Duodenal mucosa (tissue), 2 donors: Measurements from ENCODE around the gene SNX9.
"Not testable (repeated sequence)": the region's sequence is repeated elsewhere in the genome, so short reads cannot be mapped to it uniquely, and the experiment has no call there.

Experiments used
- H3K27ac ChIP-seq: one replicate; pipeline ENCODE4 v1.7.0; 2013; ENCODE audit warnings: low read depth, low read length
- H3K27me3 ChIP-seq, 2 donors: one replicate each; pipeline ENCODE4 v1.7.0; 2013; ENCODE audit warnings: low read length in 2 of 2, control low read depth in 1 of 2; ENCODE audit not compliant: insufficient read depth in 2 of 2, control insufficient read depth in 1 of 2
- H3K36me3 ChIP-seq, 2 donors: one replicate each; pipeline ENCODE4 v1.7.0; 2013; ENCODE audit warnings: low read length in 2 of 2, control low read depth in 1 of 2; ENCODE audit not compliant: insufficient read depth in 2 of 2, control insufficient read depth in 1 of 2
- H3K4me1 ChIP-seq, 2 donors: one replicate each; pipeline ENCODE4 v1.7.0; 2013; ENCODE audit warnings: low read length in 2 of 2, control low read depth in 1 of 2; ENCODE audit not compliant: insufficient read depth in 2 of 2, control insufficient read depth in 1 of 2
- H3K4me3 ChIP-seq, 2 donors: one replicate each; pipeline ENCODE4 v1.7.0; 2013; ENCODE audit warnings: low read length in 2 of 2, low read depth in 1 of 2
- H3K9ac ChIP-seq, 2 donors: one replicate each; pipeline ENCODE4 v1.7.0; 2013; ENCODE audit warnings: low read length in 2 of 2, low read depth in 1 of 2
- H3K9me3 ChIP-seq, 2 donors: one replicate each; pipeline ENCODE4 v1.7.0; 2013; ENCODE audit warnings: low read length in 2 of 2, control low read depth in 1 of 2; ENCODE audit not compliant: control insufficient read depth in 1 of 2

SNX9 gene

DNA sequence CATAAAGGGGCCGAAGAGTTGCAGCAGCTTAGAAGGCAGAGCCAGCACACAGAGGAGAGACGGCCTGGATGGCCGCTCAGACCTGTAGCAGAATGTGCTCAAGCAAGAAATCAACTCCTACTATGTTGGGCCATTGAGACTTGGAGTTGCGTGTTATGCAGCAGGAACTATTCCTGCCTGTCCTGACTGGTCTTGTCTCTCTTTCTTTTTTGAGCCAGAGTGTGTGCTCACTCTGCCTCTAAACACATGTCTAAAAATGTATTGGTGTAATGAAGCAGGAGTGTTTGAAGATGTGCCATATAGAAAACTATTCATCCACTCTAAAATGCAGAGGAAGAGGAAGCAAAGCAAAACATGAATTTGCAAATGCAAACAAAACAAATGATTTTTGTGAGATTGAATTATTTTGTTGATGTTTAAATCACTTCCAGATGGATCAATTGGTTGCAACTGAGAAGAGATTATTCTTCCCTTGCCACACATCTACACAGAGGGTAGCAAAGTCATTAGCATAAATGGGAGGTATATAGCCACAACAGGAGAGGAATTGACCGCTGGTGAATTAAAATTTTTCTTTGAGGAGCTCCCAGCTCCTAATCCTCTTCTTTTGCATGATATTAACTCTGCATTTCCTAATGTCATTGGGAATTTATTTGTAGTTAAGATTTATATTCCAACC is 138.2 kb downstream of the SNX9 start:
- Histone ChIP-seq H3K36me3 (no peaks in the 10 kb centered on the region), H3K9ac (no peak overlapping the region), H3K4me3 (no peak overlapping the region), H3K27ac (no peak overlapping the region), H3K27me3 (no peaks in the 10 kb centered on the region), H3K4me1 (peaks cover under 1 to 1% of the 10 kb centered on the region in 2 donors), H3K9me3 (peaks cover 11 to 25% of the 10 kb centered on the region in 2 donors)

DNA sequence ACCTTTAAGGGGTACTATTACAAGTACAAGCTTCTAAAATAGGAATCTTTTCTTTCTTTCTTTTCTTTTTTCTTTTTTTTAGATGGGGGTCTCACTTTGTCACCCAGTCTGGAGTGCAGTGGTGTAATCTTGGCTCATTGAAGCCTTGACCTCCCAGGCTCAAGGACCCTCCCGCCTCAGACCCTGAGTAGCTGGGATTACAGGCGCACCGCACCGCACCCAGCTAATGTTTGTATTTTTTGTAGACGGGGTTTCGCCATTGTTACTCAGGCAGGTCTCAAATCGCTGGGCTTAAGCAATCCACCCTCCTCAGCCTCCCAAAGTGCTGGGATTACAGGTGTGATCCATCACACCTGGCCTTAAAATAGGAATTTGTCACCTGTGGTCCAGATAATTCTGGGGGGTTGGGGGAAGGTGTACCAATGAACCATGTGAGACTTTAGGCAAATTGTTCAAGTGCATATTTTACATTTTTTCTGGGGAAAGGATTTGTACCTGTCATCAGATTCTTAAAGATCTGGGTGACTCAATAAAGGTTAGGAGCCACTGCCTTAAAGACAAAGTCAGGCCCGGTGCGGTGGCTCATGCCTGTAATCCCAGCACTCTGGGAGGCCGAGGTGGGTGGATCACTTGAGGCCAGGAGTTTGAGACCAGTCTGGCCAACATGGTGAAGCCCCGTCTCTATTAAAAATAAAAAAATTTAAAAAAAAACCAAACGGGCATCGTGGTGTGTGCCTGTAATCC is 139.0 kb downstream of the SNX9 start:
- no peak overlapping the region for H3K27ac ChIP-seq
- peaks cover 11 to 25% of the 10 kb centered on the region in 2 donors for H3K9me3 ChIP-seq
- no peaks in the 10 kb centered on the region for H3K27me3 ChIP-seq
- no peaks in the 10 kb centered on the region for H3K36me3 ChIP-seq
- no peak overlapping the region for H3K9ac ChIP-seq
- no peak overlapping the region for H3K4me3 ChIP-seq
- peaks cover 7 to 8% of the 10 kb centered on the region in 2 donors for H3K4me1 ChIP-seq

DNA sequence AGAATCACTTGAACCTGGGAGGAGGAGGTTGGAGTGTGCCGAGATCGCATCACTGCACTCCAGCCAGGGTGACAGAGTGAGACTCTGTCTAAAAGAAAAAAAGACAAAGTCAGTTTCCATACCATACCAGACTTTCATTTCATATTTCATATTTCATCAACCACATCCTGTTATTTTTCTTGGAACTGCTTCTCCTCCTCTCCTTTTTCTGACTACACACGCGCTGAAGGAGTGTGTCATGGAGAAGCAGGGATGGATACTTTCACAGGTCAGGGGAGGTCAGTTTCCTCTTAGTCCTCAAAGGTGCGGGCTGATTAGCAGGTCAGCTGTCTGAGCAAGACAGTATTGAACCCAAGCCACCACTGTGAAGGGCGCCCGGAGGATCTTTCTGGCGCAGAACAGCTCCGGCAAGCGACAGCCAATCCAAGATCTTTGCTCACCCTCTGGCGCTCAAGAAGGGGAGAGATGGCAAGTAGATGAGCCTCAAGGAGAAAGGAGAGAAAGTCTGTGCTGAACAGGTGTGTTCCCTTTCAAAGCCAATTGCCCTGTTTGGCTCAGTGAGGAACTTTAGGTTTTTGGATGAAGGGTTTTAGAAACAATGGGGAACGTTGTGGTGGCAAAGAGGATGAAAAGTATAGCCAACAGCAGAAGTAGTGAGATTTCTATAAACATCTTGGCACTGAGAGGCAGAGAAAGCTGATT is 139.7 kb downstream of the SNX9 start:
- Histone ChIP-seq H3K27me3 (no peaks in the 10 kb centered on the region), H3K27ac (no peak overlapping the region), H3K4me1 (peaks cover 14 to 16% of the 10 kb centered on the region in 2 donors), H3K9ac (no peak overlapping the region), H3K9me3 (peaks cover 11 to 21% of the 10 kb centered on the region in 2 donors), H3K36me3 (no peaks in the 10 kb centered on the region), H3K4me3 (no peak overlapping the region)

DNA sequence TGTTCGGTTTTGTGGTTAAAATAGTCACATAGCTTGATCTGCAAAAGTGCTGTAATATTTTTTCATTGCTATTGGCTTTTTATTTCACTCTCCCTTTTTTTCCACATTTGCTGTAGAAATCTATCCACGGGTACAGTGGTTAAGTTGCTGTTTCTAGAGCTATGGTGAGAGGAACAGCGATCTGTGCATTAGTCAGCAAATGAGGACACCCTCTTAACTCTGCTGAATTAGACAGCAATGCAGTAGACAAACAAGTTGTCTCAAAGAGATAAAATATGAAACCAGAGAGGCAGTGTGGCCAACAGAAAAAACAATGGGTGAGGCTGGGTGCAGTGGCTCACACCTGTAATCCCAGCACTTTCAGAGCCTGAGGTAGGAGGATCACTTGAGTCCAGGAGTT is 141.1 kb downstream of the SNX9 start:
- H3K4me3 ChIP-seq: no peak overlapping the region
- no peak overlapping the region for H3K27ac ChIP-seq
- H3K9me3 ChIP-seq: peaks cover 3 to 10% of the 10 kb centered on the region in 2 donors
- H3K36me3 ChIP-seq: no peaks in the 10 kb centered on the region
- no peak overlapping the region for H3K9ac ChIP-seq
- H3K4me1 ChIP-seq: peaks cover 15 to 16% of the 10 kb centered on the region in 2 donors
- H3K27me3 ChIP-seq: no peaks in the 10 kb centered on the region

DNA sequence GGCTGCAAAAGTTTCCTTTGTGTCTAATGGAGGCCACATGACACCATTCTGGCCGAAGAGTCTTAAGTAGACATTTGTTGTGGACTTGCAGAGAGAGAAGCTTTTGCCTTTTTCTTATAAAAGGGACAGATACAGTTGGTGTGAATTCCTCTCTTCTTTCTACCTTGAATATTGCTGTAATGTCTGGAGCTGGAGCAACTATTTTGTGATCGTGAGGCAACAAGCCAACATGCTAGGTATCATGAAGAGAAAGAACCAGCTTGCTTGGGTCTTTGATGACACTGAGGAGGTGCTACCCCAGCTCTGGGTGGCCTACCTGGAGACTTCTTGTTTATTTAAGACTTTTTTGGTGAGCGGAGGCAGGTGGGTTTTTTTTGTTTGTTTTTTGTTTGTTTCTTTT is 142.3 kb downstream of the SNX9 start:
- Histone ChIP-seq H3K4me3 (no peak overlapping the region), H3K4me1 (peaks cover 15 to 16% of the 10 kb centered on the region in 2 donors), H3K27ac (no peak overlapping the region), H3K9ac (no peak overlapping the region), H3K9me3 (no peaks in the 10 kb centered on the region), H3K36me3 (no peaks in the 10 kb centered on the region), H3K27me3 (no peaks in the 10 kb centered on the region)

DNA sequence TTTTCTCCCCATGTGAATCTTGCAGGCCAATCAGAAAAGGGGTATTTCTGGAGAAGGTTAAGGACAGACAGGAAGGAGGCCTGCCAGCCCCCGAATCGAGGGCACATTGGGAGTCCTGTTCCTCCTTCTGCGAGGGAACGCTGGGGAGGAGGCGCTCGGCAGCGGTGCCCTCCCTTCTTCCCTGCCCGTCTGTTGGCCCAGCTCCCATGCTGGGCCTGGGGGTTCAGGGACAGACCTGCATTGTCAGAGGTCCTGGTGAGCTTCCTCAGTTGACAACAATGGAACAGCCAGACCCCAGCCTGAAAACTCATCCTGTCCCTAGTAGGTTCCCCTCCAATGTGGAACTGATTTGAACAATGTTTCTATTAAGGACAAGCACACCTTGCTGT is 143.5 kb downstream of the SNX9 start:
- peak overlapping the region; percentile 75 for H3K27ac ChIP-seq
- H3K27me3 ChIP-seq: no peaks in the 10 kb centered on the region
- no peak overlapping the region for H3K4me3 ChIP-seq
- no peaks in the 10 kb centered on the region for H3K36me3 ChIP-seq
- no peaks in the 10 kb centered on the region for H3K9me3 ChIP-seq
- H3K4me1 ChIP-seq: peaks cover 15 to 16% of the 10 kb centered on the region in 2 donors
- peak overlapping the region; percentile 34 to 54 for H3K9ac ChIP-seq

GRCh38 chr6:157967020-157967419 is 144.0 kb downstream of the SNX9 start:
- peak overlapping the region; percentile 34 to 54 for H3K9ac ChIP-seq
- peaks cover 15 to 16% of the 10 kb centered on the region in 2 donors for H3K4me1 ChIP-seq
- H3K27ac ChIP-seq: peak overlapping the region; percentile 75
- no peaks in the 10 kb centered on the region for H3K27me3 ChIP-seq
- H3K4me3 ChIP-seq: no peak overlapping the region
- H3K36me3 ChIP-seq: no peaks in the 10 kb centered on the region
- no peaks in the 10 kb centered on the region for H3K9me3 ChIP-seq

DNA sequence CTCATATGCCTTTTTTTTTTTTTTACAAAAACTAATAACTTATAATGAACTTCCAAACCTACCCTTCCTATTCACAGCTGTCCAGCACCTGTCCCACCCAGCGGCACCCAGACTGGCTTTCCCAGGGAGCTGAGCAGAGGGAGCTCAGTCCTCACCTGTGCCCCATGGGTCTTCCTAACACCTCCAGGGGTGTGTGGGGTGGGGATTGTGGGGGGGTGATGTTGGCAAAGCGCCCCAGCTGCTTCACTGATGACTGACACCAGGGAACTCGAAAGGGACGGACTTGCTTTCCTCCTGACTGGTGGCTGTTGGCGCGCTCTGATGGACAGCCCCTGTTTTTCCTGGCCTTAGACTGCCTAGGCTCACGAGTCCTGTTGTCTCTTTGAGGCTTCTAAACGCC is 144.4 kb downstream of the SNX9 start:
- no peak overlapping the region for H3K27ac ChIP-seq
- peaks cover 15 to 16% of the 10 kb centered on the region in 2 donors for H3K4me1 ChIP-seq
- no peaks in the 10 kb centered on the region for H3K9me3 ChIP-seq
- no peaks in the 10 kb centered on the region for H3K27me3 ChIP-seq
- no peak overlapping the region for H3K4me3 ChIP-seq
- H3K9ac ChIP-seq: peak overlapping the region in 1 of 2 donors; percentile 54
- H3K36me3 ChIP-seq: no peaks in the 10 kb centered on the region

- not testable (repeated sequence) for H3K4me1 ChIP-seq, H3K27me3 ChIP-seq, H3K9me3 ChIP-seq, H3K27ac ChIP-seq, H3K9ac ChIP-seq, H3K36me3 ChIP-seq, H3K4me3 ChIP-seq
These were observed 149.1 kb downstream of the SNX9 start for GRCh38 chr6:157972177-157972576.

DNA sequence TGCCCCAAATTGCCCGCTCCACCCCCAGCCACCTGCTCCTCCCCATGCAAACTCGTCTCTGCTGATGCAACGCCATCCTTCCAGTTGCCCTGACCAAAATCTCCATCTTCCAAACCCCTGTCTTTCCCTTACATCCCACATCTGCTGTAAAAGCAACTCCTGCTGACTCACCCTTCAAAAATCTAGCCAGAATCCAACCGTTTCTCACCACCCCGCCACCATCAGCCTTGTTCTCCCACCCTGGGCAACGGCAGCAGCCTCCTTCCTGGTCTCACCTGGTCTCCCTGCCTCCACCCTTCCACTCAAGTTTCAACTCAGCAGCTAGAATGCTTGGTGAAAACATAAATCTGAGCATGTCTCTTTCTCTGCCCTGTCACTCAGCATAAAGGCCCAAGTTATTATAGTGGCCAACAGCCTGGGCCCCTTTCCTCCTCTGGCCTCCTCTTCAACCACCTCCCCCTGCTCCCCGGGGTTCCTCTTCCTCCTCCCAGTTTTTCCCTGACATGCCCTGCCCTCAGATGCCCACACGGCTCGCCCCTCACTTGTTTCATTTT is 151.4 kb downstream of the SNX9 start:
- Histone ChIP-seq H3K27me3 (no peaks in the 10 kb centered on the region), H3K27ac (no peak overlapping the region), H3K9me3 (no peaks in the 10 kb centered on the region), H3K36me3 (no peaks in the 10 kb centered on the region), H3K4me1 (no peaks in the 10 kb centered on the region), H3K4me3 (no peak overlapping the region), H3K9ac (no peak overlapping the region)
